Stimulated activated CD8-positive, alpha-beta memory T cell treated with anti-CD3 and anti-CD28 coated beads, Interleukin-15, amount 100 ng/mL, for 48 hours (primary cell): ENCODE data around the gene AGPAT4.

ENCODE experiments used
- DNase-seq, 2 donors: peaks; one replicate each; pipeline ENCODE4 v3.0.0-alpha.2; 2020; ENCODE audit warnings: low read depth in 2 of 2

The AGPAT4 gene

DNA sequence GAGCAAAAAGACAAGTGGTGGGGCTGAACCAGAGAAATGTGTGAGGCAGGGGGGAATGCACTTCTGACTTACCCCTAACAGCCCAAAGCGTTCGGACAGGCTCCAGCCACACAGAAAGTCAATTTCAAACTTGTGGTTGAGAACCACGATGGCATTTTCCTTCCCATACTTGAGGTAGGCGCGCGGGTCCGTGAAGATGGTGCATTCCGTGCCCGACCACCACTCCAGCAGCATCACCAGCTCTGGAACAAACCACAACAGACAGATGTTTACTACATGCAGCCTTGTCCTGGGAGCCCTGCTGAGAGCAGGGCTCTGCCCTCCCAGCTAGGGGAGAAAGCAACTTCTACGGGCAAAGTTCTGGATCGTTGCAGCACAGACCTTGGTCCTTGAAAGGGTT is 107.7 kb downstream of the AGPAT4 start:
- DNase-seq, result no peak

DNA sequence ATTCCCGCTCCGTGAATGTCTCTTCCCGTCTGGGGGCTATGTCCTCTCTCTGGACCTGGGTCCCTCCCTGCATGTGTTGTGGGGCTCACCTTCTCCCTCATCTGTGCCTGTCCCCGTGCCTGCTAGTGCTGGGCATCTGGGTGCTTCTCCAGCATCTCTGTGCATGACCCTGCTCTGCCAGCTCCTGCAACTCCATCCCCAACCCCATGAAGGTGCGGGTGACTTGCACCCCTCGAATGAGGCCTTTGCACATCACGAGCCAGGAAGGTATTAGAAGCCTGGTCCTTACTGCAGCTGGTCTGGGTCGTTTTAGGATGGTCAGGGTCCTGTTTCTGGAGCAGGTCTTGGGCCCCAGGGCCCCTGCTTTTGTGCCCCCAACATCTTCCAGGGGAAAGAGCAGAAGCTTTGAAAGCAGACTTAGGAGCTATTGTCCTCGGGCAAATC is 109.7 kb downstream of the AGPAT4 start:
- DNase-seq, result no peak

DNA sequence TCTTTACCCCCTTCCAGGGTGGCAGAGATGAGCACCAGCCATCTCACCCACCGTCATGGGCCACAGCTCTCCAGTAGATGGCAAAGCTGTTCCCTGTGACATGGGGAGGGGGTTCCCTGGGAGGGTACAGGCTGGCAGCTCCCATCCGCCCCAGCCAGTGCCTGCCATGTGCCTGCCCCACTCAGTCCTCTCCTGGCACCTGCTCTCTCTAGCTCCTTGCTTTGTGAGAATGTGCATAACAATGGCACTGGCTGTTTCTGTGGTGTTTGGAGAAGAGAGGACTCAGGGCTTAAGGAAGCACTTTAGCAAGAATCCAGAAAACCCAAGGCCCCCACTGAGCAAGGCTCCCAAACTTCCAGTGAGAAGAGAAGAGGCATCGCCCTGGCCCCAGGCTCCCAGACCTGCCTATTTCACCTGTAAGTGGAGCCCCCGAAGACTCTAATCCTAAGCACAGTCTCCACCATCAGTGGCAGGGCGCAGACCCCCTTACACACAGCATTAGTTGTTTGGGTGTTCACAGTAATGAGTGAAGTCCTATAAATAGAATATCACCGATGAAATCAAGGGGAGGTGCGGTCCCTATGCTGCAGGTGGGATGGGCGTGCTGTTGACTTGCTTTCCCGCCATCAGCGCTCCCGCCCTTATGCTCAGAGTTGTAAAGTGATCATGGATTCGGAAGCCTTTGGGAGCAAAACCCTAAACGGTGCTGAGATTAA is 110.2 kb downstream of the AGPAT4 start:
- DNase-seq, result no peak

DNA sequence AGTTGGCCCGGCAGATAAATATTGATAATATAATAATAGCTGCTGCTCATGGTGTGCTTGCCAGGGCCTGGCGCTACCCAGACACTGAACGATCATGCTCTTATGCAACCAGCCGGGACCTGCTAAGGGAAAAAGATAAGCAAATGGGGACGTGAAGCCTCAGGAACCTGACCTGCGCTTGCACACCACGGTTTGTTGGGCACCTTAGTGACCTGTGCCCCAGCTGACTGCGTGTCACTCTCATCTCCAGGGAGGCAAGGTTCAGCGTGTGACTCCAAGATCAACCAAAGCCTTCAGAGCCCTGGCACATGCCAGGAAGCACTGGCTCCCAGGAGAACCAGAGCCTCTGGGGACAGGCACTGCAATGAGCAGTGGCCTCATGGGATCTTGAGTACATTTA is 111.1 kb downstream of the AGPAT4 start:
- no peak for DNase-seq

DNA sequence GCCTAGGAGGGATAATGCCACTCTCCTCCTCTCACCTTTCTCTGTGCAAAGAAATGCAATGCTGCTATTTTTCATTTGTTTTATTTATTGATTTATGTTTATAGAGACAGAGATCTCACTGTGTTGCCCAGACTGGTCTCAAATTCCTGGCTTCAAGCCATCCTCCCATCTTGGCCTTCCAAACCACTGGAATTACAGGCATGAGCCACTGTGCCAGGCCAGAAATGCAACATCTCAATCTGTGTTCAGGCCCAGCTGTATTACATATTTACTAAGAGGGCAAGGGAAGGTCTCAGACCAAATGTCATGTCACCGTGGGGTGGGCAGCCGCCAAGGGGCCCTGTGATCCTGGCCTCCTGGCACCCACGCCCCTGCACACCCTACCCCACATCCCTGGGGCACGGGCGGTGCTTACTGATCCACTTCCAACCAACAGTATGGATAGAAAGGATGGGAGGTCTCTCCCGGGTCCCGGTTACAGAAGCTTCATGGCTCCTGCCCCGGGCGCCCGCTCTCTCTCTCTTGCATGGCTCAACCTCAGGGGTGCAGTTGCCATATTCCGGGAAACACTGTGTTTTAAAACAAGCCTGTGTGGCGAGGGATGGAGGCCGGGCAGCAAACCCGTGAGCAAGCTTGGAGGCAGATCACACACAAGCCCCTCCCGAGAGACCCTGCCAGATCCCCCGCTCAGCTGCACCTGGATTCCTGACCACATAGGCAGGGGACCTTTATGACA is 111.8 kb downstream of the AGPAT4 start:
- DNase-seq, result no peak

DNA sequence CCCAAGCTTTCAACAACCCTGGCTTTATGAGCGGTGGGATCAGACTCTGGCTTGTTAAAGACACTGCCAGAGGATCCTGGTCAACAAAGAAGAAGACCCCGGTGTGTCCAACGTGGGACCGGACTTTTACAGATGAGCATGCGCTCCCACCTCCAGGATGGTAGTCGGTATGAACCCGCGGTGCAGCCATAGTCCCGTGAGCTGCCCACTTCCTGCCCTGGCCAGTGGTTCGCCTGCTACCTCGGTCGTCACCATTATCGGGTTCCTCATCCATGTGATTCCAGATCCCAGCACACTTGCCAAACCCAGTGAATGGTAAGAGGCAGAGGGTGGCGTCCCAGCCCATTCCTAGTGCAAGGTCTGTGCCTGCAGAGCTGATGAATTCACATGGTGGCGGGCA is 112.7 kb downstream of the AGPAT4 start:
- DNase-seq, result no peak

DNA sequence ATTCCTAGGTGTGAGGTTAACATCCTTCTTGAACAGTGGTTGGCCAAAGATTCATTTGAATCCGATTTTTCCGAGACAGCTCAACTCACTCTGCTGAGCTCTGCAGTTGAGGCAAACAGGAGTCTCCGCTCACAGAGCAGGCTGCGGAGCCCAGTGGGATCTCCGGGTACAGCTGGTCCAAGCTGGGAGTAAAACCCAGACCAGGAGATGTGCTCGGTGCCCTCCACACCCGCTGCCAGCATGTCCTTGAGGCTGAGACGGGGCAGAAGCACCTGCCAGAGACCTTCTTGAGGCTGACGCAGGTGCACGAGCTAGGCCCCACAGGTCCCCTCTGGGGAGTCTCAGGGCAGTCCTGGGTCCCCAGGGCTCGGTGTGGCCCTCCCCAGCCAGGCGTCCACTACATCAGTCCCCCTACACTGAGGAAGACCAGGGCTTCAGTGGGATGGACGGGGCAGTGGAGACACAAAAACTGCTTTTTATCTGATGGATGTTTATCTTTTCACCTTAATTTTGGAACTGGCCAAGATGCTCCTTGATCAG is 119.0 kb downstream of the AGPAT4 start:
- no peak for DNase-seq

DNA sequence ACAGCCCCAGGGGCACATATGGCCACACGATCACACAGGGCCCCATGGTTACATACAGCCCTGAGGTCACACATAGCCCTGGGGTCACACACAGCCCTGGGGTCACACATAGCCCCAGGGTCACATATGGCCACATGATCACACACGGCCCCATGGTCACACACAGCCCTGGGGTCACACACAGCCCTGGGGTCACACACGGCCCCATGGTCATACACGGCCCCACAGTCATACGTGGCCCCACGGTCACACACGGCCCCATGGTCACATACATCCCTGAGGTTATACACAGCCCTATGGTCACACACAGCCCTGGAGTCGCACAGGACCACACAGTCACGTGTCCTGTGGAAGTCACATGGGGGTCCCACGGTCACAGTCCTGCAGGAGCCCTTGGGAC is 120.1 kb downstream of the AGPAT4 start:
- DNase-seq, result no peak

DNA sequence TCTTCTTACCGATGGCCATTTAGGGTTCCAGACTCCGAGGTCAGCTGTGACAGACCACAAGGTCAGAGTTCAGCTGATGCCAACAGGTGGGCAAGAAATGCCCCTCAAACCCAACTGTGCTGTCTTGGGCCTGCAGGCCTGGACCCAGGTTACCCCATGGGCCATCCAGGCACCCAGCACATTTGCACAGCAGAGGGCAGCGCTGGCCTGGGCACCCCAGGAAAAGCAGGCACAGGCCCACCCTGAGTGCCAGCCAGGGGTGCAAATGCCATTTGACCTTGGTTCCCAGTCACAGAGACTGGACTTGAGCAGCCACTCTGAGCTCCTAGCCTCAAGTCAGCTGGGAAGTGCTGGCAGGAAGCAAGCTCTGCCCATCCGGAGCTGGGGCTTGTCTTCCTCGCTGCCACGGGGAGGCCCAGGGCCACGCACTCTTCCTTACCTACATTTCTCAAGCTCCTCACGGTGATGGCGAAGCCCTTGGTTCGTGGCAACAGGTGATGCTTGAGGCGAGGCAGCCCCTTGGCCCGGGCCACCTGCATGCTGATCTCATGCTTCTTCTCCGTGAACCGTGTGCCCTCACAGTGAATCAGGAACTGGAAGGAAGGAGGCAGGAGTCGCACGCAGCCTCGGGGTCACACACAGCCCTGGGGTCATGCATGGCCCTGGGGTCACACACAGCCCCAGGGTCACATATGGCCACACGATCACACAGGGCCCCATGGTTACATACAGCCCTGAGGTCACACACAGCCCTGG is 120.8 kb downstream of the AGPAT4 start:
- no peak for DNase-seq

DNA sequence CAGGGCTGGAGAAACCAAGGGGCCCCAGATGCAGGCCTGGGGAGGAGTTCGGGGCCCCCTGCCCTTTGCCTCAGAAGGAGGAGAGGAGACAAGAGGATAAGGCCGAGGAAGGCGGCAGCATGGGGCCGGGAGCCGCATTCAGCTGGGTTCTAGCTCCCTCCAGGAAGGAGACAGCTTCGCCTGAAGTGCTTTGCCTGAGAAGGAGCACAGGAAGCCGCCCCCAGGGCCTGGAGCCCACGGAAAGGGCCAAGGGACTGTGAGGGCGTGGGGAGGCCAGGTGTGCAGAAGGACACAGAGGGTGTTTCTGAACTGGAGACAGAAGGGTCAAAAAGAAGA is 121.4 kb downstream of the AGPAT4 start:
- DNase-seq, result no peak

DNA sequence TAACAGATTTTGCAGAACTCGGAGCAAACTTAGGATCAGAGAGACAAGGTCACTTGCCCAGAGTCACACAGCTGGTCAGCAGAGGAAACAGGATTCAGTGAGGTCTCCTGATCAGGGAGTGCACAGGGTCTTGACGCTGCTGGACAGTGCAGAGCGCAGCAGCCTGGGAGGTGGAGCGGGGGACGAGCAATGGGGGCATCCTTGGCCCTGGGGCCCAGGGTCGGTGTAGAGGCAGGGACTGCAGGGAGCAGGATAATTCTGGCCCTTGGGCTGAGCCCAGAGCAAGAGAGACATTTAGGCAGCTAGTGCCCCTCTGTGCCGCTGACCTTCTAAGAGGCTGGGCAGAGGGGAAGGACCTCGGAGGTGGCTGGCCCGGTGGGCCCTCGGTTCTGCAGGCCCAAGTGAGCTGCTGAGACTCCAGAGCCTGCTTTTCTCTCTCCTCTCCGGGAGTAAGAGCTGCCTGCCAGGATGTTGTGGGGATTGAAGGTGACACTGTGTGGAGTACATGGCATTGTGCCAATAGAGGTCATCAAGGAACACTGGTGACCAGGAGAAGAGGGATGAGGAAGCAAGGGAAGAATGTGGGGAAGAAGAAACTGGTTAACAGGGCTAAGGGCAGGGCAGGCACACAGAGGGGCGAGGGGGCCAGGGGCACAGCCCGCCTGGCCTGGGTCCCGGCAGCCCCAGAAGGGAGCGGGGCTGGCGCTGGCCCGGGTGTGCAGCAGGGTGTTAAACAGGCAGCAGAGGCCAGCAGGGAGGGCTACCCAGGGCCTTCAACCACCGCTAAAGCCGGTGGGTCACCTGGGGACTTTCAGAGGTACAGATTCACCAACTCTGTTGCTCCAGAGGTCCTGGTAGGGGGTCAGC is 122.0 kb downstream of the AGPAT4 start:
- no peak for DNase-seq

DNA sequence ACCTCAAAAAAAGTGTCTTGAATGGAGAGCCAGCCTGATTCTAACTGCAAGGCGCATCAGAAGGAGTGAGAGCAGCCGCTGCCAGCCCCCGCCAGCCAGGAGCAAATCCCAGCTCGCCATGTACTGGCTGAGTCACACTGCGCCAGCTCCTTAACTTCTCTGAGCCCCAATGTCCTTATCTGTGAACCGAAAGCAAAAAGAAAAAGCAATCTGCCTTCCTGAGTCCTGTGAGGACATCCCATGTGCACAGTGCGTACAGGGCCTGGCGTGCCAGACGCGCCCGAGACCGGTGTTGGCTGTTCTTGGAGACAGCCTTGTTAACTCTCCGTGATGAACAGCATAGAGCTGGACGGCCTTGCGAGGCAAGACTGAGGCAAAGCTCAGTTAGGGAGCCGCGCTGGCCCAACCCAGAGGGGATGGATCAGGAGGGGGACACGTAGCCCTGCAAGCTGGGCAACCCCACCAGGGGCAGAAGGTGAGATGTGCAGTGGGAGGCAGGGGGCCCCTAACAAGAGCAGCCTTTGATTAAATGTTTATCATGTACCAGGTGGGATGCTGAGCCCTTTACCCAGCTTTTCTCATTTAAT is 122.7 kb downstream of the AGPAT4 start:
- no peak for DNase-seq

DNA sequence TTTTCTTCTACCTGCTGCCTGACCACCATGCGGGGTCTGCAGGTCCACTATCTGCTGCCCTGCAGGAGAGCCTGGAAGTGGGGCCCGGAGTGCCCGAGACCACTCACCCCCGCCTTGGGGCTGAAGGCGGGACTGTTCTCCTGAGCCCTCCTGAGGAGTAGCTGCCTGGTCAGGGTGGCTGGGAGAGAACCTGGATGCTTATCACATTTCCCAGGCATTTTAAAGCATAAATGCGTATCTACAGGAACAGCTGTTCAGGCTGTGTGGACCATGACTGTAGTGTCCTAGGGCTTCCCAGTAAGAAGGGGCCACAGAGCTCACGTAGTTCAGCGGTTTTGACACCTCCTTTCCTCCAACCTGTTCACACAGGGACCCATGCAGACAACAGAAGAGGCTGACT is 123.3 kb downstream of the AGPAT4 start:
- DNase-seq, result no peak

DNA sequence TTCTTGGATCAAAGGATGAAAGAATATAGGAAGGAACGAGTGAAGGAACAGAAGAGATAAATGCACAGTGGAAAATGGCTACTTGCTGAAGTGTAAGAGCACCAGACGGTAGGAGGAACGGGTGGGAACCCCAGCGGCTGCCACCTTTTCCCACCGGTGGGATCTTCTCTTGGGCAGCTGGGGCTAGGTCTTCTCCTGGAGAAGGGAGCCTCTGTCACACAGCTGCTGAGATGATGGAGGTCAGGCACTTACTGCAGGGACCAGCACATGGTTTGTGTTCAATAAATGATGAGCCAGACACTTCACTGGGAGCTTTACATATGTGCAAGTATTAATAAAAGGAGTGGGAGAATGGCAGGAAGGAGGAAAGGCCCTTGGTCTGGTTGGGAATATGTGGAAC is 123.7 kb downstream of the AGPAT4 start:
- DNase-seq, result no peak

DNA sequence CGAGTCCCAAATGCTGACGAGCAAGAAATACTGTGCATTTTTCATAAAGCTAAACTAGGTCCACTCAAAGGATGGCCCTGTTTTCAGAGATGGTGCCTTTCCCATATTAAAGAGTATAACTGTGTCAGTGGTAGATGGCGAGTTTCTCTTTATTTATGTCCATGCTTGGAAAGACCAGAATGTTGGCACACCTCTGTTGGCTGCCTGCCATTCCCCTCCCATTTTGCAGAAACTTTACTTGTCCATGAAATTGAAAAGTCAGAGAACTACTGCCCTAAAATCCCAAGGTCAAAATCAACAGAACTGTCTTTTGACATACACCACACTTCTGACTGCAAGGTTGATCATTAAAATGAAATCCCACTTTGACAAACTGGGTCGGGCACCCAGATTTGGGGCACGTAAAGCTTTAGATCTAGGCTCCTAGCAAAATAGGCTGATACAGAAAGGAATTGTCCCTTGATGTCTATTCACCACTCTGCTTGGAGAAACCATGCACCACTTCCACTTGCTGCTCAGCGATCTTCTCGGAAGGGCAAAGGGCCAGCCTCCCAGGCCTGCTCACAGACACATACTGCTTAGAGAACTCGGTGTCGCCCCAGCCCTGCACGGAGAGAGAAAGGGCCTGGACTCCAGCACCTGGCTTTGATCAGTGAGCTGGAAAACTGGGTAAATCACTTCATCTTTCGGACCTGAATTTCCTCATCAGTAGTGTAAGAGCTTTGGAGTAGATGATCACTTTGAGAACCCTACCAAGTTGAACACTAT is 130.0 kb downstream of the AGPAT4 start:
- DNase-seq, result no peak

DNA sequence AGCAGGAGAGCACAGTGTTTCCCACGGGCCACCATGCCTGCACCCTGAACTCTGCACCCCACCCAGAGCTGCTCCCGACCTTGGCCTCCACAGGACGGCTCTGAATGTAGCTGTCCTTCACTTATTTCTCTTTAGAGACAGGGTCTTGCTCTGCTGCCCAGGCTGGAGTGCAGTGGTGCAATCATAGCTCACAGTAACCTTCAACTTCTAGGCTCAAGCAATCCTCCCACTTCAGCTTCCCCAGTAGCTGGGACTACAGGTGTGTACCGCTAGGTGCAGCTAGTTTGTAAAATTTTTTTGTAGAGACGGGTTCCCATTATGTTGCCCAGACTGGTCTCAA is 130.9 kb downstream of the AGPAT4 start:
- DNase-seq, result no peak

DNA sequence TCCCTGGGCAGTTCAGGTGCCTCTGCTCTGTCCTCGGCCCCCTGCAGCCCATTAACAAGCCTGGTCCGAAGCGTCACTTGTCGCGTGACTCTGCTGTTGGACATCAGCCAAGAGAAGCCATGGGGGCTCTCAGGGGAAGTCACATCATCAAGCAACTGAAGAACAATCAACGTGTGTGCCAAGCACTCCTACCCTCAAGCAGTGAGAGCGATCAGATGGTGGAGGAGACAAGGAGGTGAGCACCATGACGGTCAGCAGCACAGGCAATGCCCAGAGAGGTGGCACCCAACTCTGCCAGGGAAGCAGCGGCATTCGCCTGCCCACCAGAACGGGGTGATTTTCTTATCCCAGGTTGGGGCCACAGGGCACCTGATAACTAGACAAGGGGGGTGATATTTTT is 132.7 kb downstream of the AGPAT4 start:
- DNase-seq, result no peak

DNA sequence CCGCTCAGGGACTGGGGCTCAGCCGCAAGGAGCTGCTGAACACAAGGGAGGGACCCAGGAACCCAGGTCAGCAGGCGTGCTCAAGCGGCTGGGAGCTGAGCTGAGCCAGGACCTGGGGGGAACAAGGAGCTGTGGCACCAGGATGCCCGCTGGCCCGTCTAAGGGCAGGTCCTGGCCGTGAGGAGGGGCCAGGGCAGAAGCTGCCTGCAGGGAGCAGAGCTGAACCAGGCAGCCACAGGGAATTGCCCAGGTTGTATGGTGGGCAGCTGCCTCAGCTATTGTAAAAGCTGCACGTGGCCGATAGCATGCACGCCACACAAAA is 133.3 kb downstream of the AGPAT4 start:
- DNase-seq, result no peak

DNA sequence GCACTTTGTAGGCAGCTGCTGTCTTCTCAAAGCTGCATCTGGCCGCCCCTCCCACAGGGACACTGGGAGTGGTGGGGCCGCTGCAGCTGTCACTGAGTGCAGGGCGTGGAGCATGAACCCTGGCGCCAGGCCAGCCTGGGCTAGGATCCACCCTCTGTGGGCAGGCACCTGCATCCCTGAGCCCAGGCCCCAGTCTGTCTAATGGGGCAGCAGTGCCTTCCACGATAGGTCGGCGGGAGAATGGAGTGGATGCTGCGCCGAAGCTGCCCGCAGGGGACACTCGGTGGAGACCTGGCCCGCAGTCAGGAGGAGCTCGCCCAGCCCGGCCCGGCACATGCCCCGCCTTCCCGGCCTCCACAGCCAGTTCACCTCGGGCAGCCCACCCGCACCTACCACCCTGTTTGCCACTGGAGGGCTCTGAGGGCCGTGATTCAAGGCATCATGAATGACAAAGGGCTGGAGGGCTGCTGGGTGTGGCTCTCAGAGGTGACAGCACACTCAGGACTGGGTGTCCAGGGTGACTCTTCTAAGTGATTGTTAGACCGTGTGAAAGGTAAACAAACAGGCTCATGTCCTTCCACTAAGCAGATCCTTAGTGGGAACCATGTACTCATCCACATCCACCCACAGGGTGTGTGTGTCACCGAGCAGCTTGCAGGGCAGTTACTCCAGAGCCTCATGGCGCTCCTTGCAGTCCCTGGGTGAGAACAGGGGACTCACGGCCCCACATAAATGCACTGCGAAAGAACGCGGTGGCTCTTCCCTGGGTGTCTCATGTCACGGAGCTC is 133.9 kb downstream of the AGPAT4 start:
- DNase-seq, result no peak

DNA sequence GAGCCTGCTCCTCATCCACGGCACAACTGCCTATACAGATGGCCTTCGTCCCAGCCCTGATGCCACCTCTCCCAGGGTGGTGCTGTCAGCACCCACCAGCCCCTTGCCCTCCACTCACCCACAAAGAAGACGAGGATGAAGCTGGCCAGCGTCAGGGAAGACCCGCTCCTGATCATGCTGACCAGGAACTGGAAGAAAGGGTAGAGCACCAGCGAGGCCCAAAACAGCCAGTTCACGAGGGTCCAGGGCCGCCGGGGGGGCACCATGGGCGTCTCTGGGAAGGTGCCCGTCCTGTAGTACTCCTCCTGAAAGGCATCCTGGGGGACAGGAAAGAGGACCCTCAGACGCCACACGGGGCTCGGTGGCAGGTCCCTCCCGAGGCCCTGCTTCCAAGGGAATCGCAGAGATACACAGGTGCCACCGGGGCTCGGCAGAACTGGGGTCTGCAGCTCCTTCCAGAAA is 134.5 kb downstream of the AGPAT4 start:
- DNase-seq, result no peak
